HepG2 (cell line): ENCODE measurements around the gene PMPCB. TPM values are rescaled to one million over a fixed set of nuclear protein-coding genes. Genes with fewer than 3 reads are reported as not detected.

Experiments used
- BORCS8-MEF2B ChIP-seq: sonication (generic); formaldehyde crosslinking; IDR thresholded peaks from 2 replicates; pipeline ENCODE4 v1.8.0; 2022; ENCODE audit warnings: mild to moderate bottlenecking, missing genetic modification reagents
- GABPA ChIP-seq, 2 experiments: IDR thresholded peaks; 2 replicates each; pipeline ENCODE4 v1.6.1; 2011 to 2016; ENCODE audit warnings: low read depth in 2 of 2, low read length in 1 of 2, missing biosample characterization in 1 of 2, missing genetic modification characterization in 1 of 2
- KIAA2018 ChIP-seq: sonication (generic); formaldehyde crosslinking; IDR thresholded peaks from 2 replicates; pipeline ENCODE4 v1.5.0; 2020; ENCODE audit warnings: mild to moderate bottlenecking, missing genetic modification reagents, borderline replicate concordance
- KLF13 ChIP-seq: sonication (generic); formaldehyde crosslinking; IDR thresholded peaks from 2 replicates; pipeline ENCODE4 v1.4.0; 2020; ENCODE audit warnings: mild to moderate bottlenecking, missing genetic modification reagents
- MLXIP ChIP-seq: sonication (generic); formaldehyde crosslinking; IDR thresholded peaks from 2 replicates; pipeline ENCODE4 v1.9.0; 2021; ENCODE audit warnings: missing genetic modification reagents, borderline replicate concordance
- NR2F6 ChIP-seq, 2 experiments: IDR thresholded peaks; 2 replicates each; pipeline ENCODE4 v1.6.1; 2016; ENCODE audit warnings: antibody characterized with exemption in 1 of 2, mild to moderate bottlenecking in 1 of 2
- SRSF4 ChIP-seq: fragments of 200-400 bp; formaldehyde crosslinking; IDR thresholded peaks from one replicate; pipeline ENCODE4 v1.6.1; 2018; ENCODE audit warnings: mild to moderate bottlenecking, low read depth, low read length, moderate library complexity; ENCODE audit not compliant: poor library complexity, severe bottlenecking
- STAT6 ChIP-seq: sonication (generic); formaldehyde crosslinking; IDR thresholded peaks from 2 replicates; pipeline ENCODE4 v1.4.0; 2020; ENCODE audit warnings: missing genetic modification reagents, mild to moderate bottlenecking, borderline replicate concordance
- polyA plus RNA-seq, 8 experiments: library from polyadenylated mRNA; depleted of rRNA in 3 of 8; stranded (reverse) in 7 of 8; unstranded in 1 of 8; fragments of >200 nt; fragmentation: Illumina TruSeq in 4 of 8; extraction: Trizol in 4 of 8; gene quantifications; 2 replicates each; pipeline versions ENCODE4 v1.2.1 to v1.2.3, GENCODE V29; 2011 to 2016; ENCODE audit warnings: low read depth in 4 of 8, missing spikeins in 1 of 8, mixed read lengths in 1 of 8; ENCODE audit not compliant: insufficient read depth in 1 of 8
- total RNA-seq, 5 experiments: library from RNA; depleted of rRNA; stranded (reverse); fragments of >200 nt; fragmentation: Illumina TruSeq; extraction: Trizol; gene quantifications; 2 replicates each; pipeline ENCODE4 v1.2.3, GENCODE V29; 2016; ENCODE audit warnings: low read depth in 1 of 5

PMPCB gene
- total and polyA plus RNA-seq, 2 of the 13 experiments (the other 11 are each of a cell fraction or from before 2014, with no cell fraction given), result 80.8 to 124 TPM

- TF ChIP-seq KIAA2018 (CRISPR knock-in tag) (no peak), STAT6 (CRISPR knock-in tag) (peak; percentile 79; the same call in 1 of the 2 replicates), SRSF4 (no peak), NR2F6 (IDR thresholded peaks at IDR 0.05) (peak; percentile 96), NR2F6 (CRISPR knock-in tag; IDR thresholded peaks at IDR 0.05) (peak; percentile 99), BORCS8-MEF2B (CRISPR knock-in tag) (peak; percentile 88), KLF13 (CRISPR knock-in tag) (0 out of 2 replicates have a peak, but pooled peaks have one; percentile 68), GABPA (IDR thresholded peaks at IDR 0.05; ENCODE audit: low read depth, low read length) (peak; percentile 82), GABPA (CRISPR knock-in tag; IDR thresholded peaks at IDR 0.05; ENCODE audit: low read depth) (peak; percentile 97), MLXIP (no peak)
These were observed at the start of gene PMPCB (continued) for GRCh38 chr7:103296901-103297836.
